Bronchial epithelial cell (primary cell): ENCODE data around the gene CAND2. TPM values are rescaled to one million over a fixed set of nuclear protein-coding genes. Genes with fewer than 3 reads are reported as not detected.

Experiments used
- DNase-seq: peaks from one replicate; pipeline ENCODE4 v3.0.0-alpha.2; 2010; ENCODE audit warnings: low read depth
- FAIRE-seq: peaks from 2 replicates; lab custom pipeline; 2011; peaks lifted over from hg19 to GRCh38; lab: Jason Lieb, UNC
- H3K27me3 ChIP-seq: 2 replicates; pipeline ENCODE4 v1.5.1; 2011; ENCODE audit warnings: low read length; ENCODE audit not compliant: control insufficient read depth, insufficient read depth
- H3K36me3 ChIP-seq: 2 replicates; pipeline ENCODE4 v1.5.1; 2011; ENCODE audit warnings: low read length; ENCODE audit not compliant: control insufficient read depth, insufficient read depth
- H3K4me3 ChIP-seq: 2 replicates; pipeline ENCODE4 v1.5.1; 2011; ENCODE audit warnings: mild to moderate bottlenecking, low read depth, low read length, control low read depth
- CTCF ChIP-seq: IDR thresholded peaks from 2 replicates; pipeline ENCODE4 v1.5.1; 2011; ENCODE audit warnings: mild to moderate bottlenecking, moderate library complexity, low read length, control low read depth, inconsistent platforms; ENCODE audit not compliant: insufficient read depth, severe bottlenecking
- total RNA-seq: library from RNA; depleted of rRNA; stranded (reverse); fragments of >200 nt; gene quantifications from 2 replicates; pipeline ENCODE4 v1.2.1, GENCODE V29; 2014

CAND2 gene
- total RNA-seq, 1 donor from 2014 or later = 1.3 TPM

DNA sequence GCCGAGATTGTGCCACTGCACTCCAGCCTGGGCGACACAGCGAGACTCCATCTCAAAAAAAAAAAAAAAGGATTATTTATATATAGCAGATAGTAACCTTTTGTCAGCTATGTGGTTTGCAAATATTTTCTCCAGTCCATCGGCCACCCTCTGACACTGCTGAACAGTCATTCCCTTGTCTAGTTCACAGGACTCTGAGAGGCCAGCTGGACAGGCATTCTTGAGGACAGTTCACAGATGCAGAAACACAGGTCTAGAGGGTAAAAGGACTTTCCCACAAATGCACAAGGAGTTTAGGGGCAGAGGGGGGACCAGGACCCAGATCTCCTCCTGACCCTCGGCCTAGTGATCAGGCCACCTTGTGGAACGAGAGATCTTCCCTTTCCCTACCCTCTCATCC lies 29.9 kb upstream of the CAND2 start:
- DNase-seq (no peak), FAIRE-seq (no peak)
- H3K27me3 ChIP-seq = no peaks in the 10 kb centered on the region
- no peak for TF ChIP-seq CTCF
- H3K4me3 ChIP-seq = no peak overlapping the region
- H3K36me3 ChIP-seq = no peaks in the 10 kb centered on the region

DNA sequence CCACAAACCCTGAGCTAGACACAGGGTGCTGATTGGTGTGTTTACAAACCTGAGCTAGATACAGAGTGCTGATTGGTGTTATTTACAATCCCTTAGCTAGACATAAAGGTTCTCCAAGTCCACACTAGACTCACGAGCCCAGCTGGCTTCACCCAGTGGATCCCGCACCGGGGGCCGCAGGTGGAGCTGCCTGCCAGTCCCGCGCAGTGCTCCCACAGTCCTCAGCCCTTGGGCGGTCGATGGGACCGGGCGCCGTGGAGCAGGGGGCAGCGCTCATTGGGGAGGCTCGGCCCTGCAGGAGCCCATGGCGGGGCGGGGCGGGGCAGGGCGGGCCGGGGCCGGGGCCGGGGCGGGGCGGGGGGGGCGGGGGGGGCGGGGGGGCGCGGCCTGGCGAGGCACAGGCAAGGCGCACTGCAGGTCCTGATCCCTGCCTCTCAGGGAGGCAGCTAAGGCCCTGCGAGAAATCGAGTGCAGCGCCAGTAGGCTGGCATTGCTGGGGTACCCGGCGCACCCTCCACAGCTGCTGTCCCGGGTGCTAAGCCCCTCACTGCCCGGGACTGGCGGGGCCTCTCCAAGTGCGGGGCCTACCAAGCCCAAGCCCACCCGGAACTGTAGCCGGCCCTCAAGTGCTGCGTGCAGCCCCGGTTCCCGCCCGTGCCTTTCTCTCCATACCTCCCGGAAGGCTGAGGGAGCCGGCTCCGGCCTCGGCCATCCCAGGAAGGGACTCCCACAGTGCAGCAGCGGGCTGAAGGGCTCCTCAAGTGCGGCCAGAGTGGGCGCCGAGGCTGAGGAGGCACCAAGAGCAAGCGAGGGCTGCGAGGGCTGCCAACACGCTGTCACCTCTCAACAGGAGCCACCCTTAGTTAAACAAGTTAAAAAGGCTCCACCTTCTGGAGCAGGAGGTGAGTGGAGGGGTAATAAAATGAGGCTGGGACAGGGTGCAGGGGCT lies 27.6 kb upstream of the CAND2 start:
- Histone ChIP-seq H3K4me3 (no peak overlapping the region), H3K27me3 (no peaks in the 10 kb centered on the region), H3K36me3 (no peaks in the 10 kb centered on the region)
- no peak for FAIRE-seq
- DNase-seq = no peak
- no peak for TF ChIP-seq CTCF

- Histone ChIP-seq H3K27me3 (no peaks in the 10 kb centered on the region), H3K36me3 (no peaks in the 10 kb centered on the region), H3K4me3 (no peak overlapping the region)
- DNase-seq (no peak), FAIRE-seq (no peak)
- TF ChIP-seq CTCF = no peak
Observed at GRCh38 chr3:12769761-12770160, 26.7 kb upstream of the CAND2 start.

DNA sequence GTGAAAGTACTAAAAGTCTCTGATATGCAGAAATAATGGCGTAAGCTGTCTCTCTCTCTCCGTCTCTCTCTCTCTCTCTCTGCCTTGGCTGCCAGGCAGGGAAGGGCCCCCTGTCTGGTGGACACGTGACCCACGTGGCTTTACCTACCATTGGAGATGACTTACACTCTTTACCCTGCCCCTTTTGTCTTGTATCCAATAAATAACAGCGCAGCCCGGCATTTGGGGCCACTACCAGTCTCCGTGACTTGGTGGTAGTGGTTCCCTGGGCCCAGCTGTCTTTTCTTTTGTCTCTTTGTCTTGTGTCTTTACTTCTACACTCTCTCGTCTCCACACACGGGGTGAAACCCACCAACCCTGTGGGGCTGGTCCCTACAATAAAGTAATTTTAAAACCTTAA lies 25.2 kb upstream of the CAND2 start:
- DNase-seq (no peak), FAIRE-seq (no peak)
- Histone ChIP-seq H3K36me3 (no peaks in the 10 kb centered on the region), H3K4me3 (no peak overlapping the region), H3K27me3 (no peaks in the 10 kb centered on the region)
- TF ChIP-seq CTCF = no peak

DNA sequence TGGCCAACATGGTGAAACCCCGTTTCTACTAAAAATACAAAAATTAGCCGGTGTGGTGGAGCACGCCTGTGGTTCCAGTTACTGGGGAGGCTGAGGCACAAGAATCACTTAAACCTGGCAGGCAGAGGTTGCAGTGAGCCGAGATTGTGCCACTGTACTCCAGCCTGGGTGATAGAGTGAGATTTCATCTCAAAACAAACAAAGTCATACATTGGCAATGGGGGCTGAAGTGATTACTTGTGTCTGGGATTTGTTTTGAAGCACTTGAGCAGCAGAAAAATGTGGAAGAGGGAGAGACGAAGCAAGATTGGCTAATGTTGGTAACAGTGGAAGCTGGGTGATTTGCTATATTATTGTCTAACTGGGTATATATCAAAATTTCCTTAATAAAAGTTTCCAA lies 24.0 kb upstream of the CAND2 start:
- Histone ChIP-seq H3K36me3 (no peaks in the 10 kb centered on the region), H3K27me3 (no peaks in the 10 kb centered on the region), H3K4me3 (no peak overlapping the region)
- FAIRE-seq = no peak
- DNase-seq = no peak
- no peak for TF ChIP-seq CTCF
